ENCODE measurements around the gene KYNU. TPM values are rescaled to one million over a fixed set of nuclear protein-coding genes. Genes with fewer than 3 reads are reported as not detected.
"Not testable (repeated sequence)": the region's sequence is repeated elsewhere in the genome, so short reads cannot be mapped to it uniquely, and the experiment has no call there.

Gene KYNU
- total and polyA plus RNA-seq, 4 donors: 1.2 to 13.5 (median 5.3) TPM

DNA sequence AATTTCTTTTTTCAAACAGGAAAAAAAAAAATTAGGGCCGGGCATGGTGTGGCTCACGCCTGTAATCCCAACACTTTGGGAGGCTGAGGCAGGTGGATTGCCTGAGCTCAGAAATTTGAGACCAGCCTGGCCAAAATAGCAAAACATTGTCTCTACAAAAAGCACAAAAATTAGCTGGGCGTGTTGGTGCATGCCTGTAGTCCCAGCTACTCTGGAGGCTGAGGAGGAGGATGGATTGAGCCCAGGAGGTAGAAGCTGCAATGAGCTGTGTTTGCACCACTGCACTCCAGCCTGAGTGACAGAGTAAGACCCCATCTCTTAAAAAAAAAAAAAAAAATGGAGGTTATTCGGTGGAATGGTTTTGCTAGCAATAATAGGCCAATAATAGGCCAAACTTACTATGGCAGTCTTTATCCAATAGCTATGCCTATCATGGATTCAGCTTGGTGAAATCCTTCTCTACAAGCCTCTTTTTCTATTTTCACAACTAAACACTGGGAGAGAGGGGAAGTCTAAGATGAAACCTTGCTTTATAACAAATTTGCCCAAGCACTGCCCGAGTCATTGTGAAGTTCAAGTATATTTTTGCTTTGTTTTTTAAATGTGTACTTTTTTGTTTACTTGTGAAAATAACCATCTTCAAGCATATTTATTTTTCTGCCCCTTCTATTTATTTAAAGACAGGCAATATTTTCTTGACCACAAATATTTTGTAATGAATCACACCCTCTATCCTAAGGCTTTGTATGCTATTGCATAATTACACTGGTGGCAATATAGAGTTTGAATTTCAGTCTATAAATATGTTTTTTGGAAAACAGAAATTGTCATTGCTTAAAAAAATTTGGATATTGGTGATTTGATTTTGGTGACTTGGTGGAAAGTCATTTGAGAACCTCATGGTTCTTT lies 20.0 kb upstream of the KYNU start:
- no peak overlapping the region for H3K27ac ChIP-seq (ENCODE audit: low read depth in 1 of 2, low read length in 2 of 2)
- no peaks in the 10 kb centered on the region for H3K36me3 ChIP-seq (ENCODE audit: control insufficient read depth in 1 of 2, insufficient read depth in 2 of 2, low read length in 1 of 2)
- ATAC-seq (ENCODE audit: low FRiP score): no peak
- intact Hi-C loops (cut with DNase I): no loop called here
- H3K4me3 ChIP-seq (ENCODE audit: low read length in 2 of 2): no peak overlapping the region
- H3K4me1 ChIP-seq (ENCODE audit: control insufficient read depth in 1 of 2, insufficient read depth in 2 of 2, low read length in 2 of 2): no peaks in the 10 kb centered on the region
- no peak for DNase-seq
- no peaks in the 10 kb centered on the region for H3K9me3 ChIP-seq (ENCODE audit: control insufficient read depth, low read length)
- WGBS, 2 donors: 79 to 80% methylated on average over 5 of the region's 5 CpGs
- no peaks in the 10 kb centered on the region for H3K27me3 ChIP-seq (ENCODE audit: control insufficient read depth in 1 of 2, insufficient read depth in 2 of 2, low read length in 1 of 2)

DNA sequence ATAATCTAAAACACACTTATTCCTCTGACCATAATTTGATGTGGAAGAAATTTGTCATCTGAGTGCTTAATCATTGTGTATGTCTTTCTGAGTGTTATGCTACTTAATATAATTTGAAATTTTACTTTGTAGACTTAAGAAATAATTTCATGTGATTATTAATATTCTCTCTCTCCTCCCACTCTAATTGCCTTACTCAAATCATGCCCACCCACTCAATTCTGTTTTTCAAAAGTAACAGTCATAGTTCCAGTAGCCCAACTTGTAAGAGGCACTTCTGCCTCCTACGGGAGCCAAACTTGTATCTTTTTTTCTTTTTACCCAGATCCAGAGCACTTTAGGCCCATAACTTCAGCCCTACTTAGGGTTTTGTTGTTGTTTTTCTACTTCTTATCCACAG lies 18.5 kb upstream of the KYNU start:
- no peak for ATAC-seq (ENCODE audit: low FRiP score)
- H3K4me3 ChIP-seq (ENCODE audit: low read length in 2 of 2): no peak overlapping the region
- no peaks in the 10 kb centered on the region for H3K36me3 ChIP-seq (ENCODE audit: control insufficient read depth in 1 of 2, insufficient read depth in 2 of 2, low read length in 1 of 2)
- 73 to 75% methylated on average over 1 of the region's 1 CpG for WGBS, 2 donors
- no peak for DNase-seq
- intact Hi-C loops (cut with DNase I): no loop called here
- H3K9me3 ChIP-seq (ENCODE audit: control insufficient read depth, low read length): no peaks in the 10 kb centered on the region
- H3K27me3 ChIP-seq (ENCODE audit: control insufficient read depth in 1 of 2, insufficient read depth in 2 of 2, low read length in 1 of 2): no peaks in the 10 kb centered on the region
- H3K4me1 ChIP-seq (ENCODE audit: control insufficient read depth in 1 of 2, insufficient read depth in 2 of 2, low read length in 2 of 2): no peaks in the 10 kb centered on the region
- no peak overlapping the region for H3K27ac ChIP-seq (ENCODE audit: low read depth in 1 of 2, low read length in 2 of 2)

DNA sequence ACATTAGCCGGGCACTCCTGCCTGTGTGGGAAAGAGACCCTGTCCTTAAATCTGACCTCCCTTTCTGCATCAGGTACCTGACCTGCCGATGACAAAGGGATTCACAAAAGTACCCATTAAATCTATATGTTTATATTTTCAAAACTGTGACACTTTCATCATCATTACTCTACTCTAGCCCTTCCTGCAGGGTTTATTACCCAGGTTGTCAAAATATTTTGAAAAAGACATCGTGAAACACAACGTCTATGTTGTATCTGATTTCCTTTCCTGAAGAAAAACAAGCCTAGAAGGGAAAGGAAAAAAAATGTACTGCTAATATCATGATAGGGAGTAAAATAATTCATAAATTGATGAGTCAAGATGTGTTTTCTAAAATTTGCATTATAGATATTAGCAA lies 15.2 kb upstream of the KYNU start:
- intact Hi-C loops (cut with DNase I): no loop called here
- no peak overlapping the region for H3K4me3 ChIP-seq (ENCODE audit: low read length in 2 of 2)
- no peaks in the 10 kb centered on the region for H3K4me1 ChIP-seq (ENCODE audit: control insufficient read depth in 1 of 2, insufficient read depth in 2 of 2, low read length in 2 of 2)
- H3K27ac ChIP-seq (ENCODE audit: low read depth in 1 of 2, low read length in 2 of 2): no peak overlapping the region
- no peaks in the 10 kb centered on the region for H3K9me3 ChIP-seq (ENCODE audit: control insufficient read depth, low read length)
- ATAC-seq (ENCODE audit: low FRiP score): no peak
- no peaks in the 10 kb centered on the region for H3K27me3 ChIP-seq (ENCODE audit: control insufficient read depth in 1 of 2, insufficient read depth in 2 of 2, low read length in 1 of 2)
- H3K36me3 ChIP-seq (ENCODE audit: control insufficient read depth in 1 of 2, insufficient read depth in 2 of 2, low read length in 1 of 2): no peaks in the 10 kb centered on the region
- WGBS, 2 donors: 58 to 62% methylated on average over 4 of the region's 4 CpGs
- no peak for DNase-seq

DNA sequence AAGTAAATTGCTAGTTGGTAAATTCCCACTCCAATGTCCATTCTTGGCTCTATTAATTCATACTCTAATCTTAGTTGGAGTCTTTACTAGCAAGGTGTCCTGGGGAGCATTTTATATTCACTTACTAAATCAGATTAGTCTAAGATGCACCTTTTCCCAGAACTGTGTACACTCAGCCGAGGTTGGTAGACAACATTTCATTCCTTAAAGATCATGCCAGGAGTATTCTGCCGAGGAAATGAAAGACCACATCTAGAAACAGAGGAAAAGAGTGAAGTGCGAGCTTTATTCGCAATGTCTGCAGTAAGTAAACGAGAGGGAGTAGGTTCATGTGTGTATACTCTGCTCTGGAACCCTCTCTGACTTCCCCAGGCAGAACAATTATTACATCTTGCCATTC lies 14.6 kb upstream of the KYNU start:
- no peak for ATAC-seq (ENCODE audit: low FRiP score)

DNA sequence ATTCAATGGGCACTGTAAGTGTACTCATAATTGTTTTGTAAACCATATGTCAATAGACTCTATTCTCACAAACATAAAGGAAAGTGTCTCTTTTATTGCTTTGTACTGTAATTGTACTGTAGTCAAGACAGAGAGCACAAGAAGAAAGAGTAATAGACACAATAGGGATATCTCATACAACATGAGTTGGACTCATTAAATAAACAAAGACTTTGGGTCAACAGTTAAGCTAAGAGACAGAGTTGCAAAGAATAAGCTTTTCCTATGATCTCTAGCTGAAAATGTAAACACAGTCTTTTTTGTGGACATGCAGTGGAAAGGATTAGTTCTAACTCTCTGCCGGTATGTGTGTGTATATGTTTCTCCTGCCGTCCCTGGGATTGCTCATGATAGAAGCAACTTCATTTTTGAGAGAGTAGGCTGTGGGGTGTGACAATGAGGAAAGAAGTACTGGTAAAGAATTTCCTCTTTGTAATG lies 13.9 kb upstream of the KYNU start:
- H3K27ac ChIP-seq (ENCODE audit: low read depth in 1 of 2, low read length in 2 of 2): no peak overlapping the region
- H3K9me3 ChIP-seq (ENCODE audit: control insufficient read depth, low read length): no peaks in the 10 kb centered on the region
- no peaks in the 10 kb centered on the region for H3K4me1 ChIP-seq (ENCODE audit: control insufficient read depth in 1 of 2, insufficient read depth in 2 of 2, low read length in 2 of 2)
- DNase-seq: no peak
- 23 to 27% methylated on average over 2 of the region's 2 CpGs for WGBS, 2 donors
- H3K4me3 ChIP-seq (ENCODE audit: low read length in 2 of 2): no peak overlapping the region
- no peaks in the 10 kb centered on the region for H3K27me3 ChIP-seq (ENCODE audit: control insufficient read depth in 1 of 2, insufficient read depth in 2 of 2, low read length in 1 of 2)
- intact Hi-C loops (cut with DNase I): no loop called here
- no peak for ATAC-seq (ENCODE audit: low FRiP score)
- no peaks in the 10 kb centered on the region for H3K36me3 ChIP-seq (ENCODE audit: control insufficient read depth in 1 of 2, insufficient read depth in 2 of 2, low read length in 1 of 2)

More for the DNA sequence above, 14.6 kb upstream of the KYNU start:
- no peaks in the 10 kb centered on the region for H3K4me1 ChIP-seq (ENCODE audit: control insufficient read depth in 1 of 2, insufficient read depth in 2 of 2, low read length in 2 of 2)
- no peak for DNase-seq
- WGBS, 2 donors: 82% methylated on average over 5 of the region's 5 CpGs
- H3K4me3 ChIP-seq (ENCODE audit: low read length in 2 of 2): no peak overlapping the region
- H3K36me3 ChIP-seq (ENCODE audit: control insufficient read depth in 1 of 2, insufficient read depth in 2 of 2, low read length in 1 of 2): no peaks in the 10 kb centered on the region
- no peaks in the 10 kb centered on the region for H3K27me3 ChIP-seq (ENCODE audit: control insufficient read depth in 1 of 2, insufficient read depth in 2 of 2, low read length in 1 of 2)
- intact Hi-C loops (cut with DNase I): no loop called here
- no peaks in the 10 kb centered on the region for H3K9me3 ChIP-seq (ENCODE audit: control insufficient read depth, low read length)
- no peak overlapping the region for H3K27ac ChIP-seq (ENCODE audit: low read depth in 1 of 2, low read length in 2 of 2)

DNA sequence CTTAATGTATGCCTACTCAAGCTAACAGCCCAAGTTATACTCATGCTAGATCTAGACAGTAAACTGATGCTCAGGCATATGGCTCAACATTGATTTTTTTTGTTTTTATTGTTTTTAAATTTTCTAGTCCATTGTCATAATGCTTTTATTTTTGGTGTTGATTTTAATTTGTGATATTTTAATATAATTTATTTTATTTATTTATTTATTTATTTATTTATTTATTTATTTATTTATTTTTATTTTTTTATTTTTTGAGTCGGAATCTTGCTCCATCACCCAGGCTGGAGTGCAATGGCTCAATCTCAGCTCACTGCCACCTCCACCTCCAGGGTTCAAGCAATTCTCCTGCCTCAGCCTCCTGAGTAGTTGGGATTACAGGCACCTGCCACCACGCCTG lies 12.9 kb upstream of the KYNU start:
- H3K4me3 ChIP-seq (ENCODE audit: low read length in 2 of 2); H3K9me3 ChIP-seq (ENCODE audit: control insufficient read depth, low read length); H3K27ac ChIP-seq (ENCODE audit: low read depth in 1 of 2, low read length in 2 of 2); ATAC-seq (ENCODE audit: low FRiP score); intact Hi-C loops (cut with DNase I); H3K27me3 ChIP-seq (ENCODE audit: control insufficient read depth in 1 of 2, insufficient read depth in 2 of 2, low read length in 1 of 2); H3K4me1 ChIP-seq (ENCODE audit: control insufficient read depth in 1 of 2, insufficient read depth in 2 of 2, low read length in 2 of 2); H3K36me3 ChIP-seq (ENCODE audit: control insufficient read depth in 1 of 2, insufficient read depth in 2 of 2, low read length in 1 of 2); DNase-seq: not testable (repeated sequence)
- WGBS, 2 donors: 95 to 100% methylated on average over 2 of the region's 2 CpGs

DNA sequence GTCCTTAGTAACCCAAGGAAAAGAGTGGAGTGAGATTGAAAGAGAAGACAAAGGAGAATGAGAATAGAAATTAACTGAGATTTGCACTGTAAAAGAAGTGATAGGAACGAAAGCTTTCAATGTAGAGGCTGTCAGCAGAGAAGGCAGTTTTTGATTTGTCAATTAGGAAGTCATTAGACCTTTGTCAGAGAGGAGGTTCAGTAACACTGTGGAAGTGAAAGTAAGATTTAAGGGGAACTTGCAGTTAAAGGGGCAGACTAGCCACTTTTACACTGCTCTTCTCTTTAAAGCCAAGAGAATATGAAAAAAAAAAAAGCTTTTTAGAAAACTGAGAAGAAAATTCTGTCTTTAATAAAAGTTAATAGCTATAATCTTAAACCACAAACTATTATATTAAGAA lies 11.5 kb upstream of the KYNU start:
- H3K9me3 ChIP-seq (ENCODE audit: control insufficient read depth, low read length): no peaks in the 10 kb centered on the region
- 59 to 69% methylated on average over 1 of the region's 1 CpG for WGBS, 2 donors
- ATAC-seq (ENCODE audit: low FRiP score): no peak

DNA sequence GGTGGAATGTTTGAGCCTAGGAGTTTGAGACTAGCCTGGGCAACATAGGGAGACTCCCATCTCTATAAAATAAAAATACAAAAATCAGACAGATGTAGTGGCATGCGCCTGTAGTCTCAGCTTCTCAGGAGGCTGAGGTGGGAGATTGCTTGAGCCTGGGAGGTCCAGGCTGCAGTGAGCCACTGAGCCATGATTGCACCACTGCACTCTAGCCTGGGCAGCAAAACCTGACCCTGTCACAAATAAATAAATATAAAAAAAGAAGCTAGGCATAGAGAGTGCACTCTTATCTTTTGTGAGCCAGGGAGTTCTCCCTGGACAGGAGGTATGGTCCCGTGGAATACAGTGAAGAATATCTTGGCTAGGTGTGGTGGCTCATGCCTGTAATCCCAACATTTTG lies 11.0 kb upstream of the KYNU start:
- intact Hi-C loops (cut with DNase I): no loop called here
- Histone ChIP-seq H3K4me3 (ENCODE audit: low read length in 2 of 2) (no peak overlapping the region), H3K27me3 (ENCODE audit: control insufficient read depth in 1 of 2, insufficient read depth in 2 of 2, low read length in 1 of 2) (no peaks in the 10 kb centered on the region), H3K36me3 (ENCODE audit: control insufficient read depth in 1 of 2, insufficient read depth in 2 of 2, low read length in 1 of 2) (no peaks in the 10 kb centered on the region), H3K9me3 (ENCODE audit: control insufficient read depth, low read length) (no peaks in the 10 kb centered on the region), H3K4me1 (ENCODE audit: control insufficient read depth in 1 of 2, insufficient read depth in 2 of 2, low read length in 2 of 2) (no peaks in the 10 kb centered on the region), H3K27ac (ENCODE audit: low read depth in 1 of 2, low read length in 2 of 2) (no peak overlapping the region)
- no peak for ATAC-seq (ENCODE audit: low FRiP score)
- 82 to 94% methylated on average over 2 of the region's 2 CpGs for WGBS, 2 donors
- DNase-seq: no peak

More for the DNA sequence above, 11.5 kb upstream of the KYNU start:
- no peak for DNase-seq
- H3K27ac ChIP-seq (ENCODE audit: low read depth in 1 of 2, low read length in 2 of 2): no peak overlapping the region
- H3K27me3 ChIP-seq (ENCODE audit: control insufficient read depth in 1 of 2, insufficient read depth in 2 of 2, low read length in 1 of 2): no peaks in the 10 kb centered on the region
- H3K4me1 ChIP-seq (ENCODE audit: control insufficient read depth in 1 of 2, insufficient read depth in 2 of 2, low read length in 2 of 2): no peaks in the 10 kb centered on the region
- no peaks in the 10 kb centered on the region for H3K36me3 ChIP-seq (ENCODE audit: control insufficient read depth in 1 of 2, insufficient read depth in 2 of 2, low read length in 1 of 2)
- no peak overlapping the region for H3K4me3 ChIP-seq (ENCODE audit: low read length in 2 of 2)
- intact Hi-C loops (cut with DNase I): no loop called here

DNA sequence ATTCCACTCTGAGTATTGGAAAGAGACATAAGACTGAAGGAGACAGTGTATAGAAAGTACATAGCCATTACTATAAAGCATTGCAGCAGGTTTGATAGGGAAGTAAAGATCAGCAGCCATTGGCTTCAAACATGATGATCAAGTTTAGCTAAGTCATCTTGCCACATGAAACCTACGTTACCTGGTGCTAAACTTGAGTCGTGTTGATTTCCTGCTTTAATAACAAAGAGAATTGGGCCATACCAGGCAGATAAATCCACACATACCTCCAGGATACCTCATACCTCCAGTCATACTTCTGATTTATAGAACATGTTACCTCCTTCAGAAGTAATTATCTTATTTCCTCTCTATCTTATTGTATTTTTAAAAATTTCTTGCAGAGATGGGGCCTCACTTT lies 10.3 kb upstream of the KYNU start:
- Histone ChIP-seq H3K27ac (ENCODE audit: low read depth in 1 of 2, low read length in 2 of 2) (no peak overlapping the region), H3K9me3 (ENCODE audit: control insufficient read depth, low read length) (no peaks in the 10 kb centered on the region), H3K27me3 (ENCODE audit: control insufficient read depth in 1 of 2, insufficient read depth in 2 of 2, low read length in 1 of 2) (no peaks in the 10 kb centered on the region), H3K36me3 (ENCODE audit: control insufficient read depth in 1 of 2, insufficient read depth in 2 of 2, low read length in 1 of 2) (no peaks in the 10 kb centered on the region), H3K4me1 (ENCODE audit: control insufficient read depth in 1 of 2, insufficient read depth in 2 of 2, low read length in 2 of 2) (no peaks in the 10 kb centered on the region), H3K4me3 (ENCODE audit: low read length in 2 of 2) (no peak overlapping the region)
- intact Hi-C loops (cut with DNase I): no loop called here
- ATAC-seq (ENCODE audit: low FRiP score) (no peak), DNase-seq (no peak)
- WGBS, 2 donors: 79 to 83% methylated on average over 2 of the region's 2 CpGs

All from aorta (tissue), 5 donors.